HG03571 (cell line): ENCODE results near the gene XCR1.

Source experiments
- ATAC-seq: cut with Tn5 transposase; IDR thresholded peaks from one replicate; pipeline ENCODE4 v1.9.1; 2021; ENCODE audit not compliant: unreplicated experiment

The XCR1 gene

DNA sequence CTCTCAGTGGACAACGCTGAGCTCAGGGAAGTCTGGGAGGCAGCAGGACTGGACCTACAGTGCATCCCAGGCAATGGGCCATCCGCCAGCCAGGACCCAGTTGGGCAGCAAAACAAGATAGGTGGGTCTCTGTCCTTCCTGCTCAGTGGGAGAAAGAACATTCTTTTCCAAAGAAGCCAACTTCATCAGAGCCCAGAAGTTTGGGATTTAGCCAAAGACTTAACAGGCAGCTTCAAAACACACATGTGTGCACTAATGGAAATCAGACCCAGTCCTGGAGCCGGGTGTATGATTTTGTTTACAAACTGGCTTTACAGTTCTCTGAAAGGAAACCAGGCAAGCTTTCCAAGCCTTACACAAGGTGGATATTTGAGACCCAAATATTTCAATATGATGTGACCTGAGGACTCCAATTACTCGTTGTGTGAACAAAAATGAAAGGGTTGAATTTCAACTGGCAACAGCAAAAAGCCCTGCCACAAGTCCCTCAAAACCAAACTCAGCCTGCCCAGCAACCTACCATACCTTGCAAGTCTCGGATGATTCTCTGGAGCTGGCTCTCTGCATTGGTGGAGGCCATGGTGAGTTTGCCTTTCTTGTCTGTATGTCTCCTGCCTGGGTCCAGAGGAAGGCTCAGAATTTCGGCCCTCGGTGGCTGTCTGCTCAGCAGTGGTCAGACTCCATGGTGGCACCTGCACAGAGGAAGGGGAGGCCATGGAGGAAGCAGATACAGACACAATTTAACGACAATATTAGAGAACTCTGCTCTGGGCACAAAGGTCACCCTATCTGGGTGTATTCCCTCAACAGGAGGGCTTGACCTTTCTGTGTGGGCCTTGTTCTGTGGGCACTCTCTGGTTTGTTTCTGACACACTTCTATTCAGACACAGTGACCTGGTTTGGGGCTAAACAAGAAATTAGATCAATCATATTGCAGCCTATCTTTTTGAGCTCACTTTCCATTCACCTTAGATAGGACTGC, 42.7 kb downstream of the XCR1 start:
- ATAC-seq = no peak

DNA sequence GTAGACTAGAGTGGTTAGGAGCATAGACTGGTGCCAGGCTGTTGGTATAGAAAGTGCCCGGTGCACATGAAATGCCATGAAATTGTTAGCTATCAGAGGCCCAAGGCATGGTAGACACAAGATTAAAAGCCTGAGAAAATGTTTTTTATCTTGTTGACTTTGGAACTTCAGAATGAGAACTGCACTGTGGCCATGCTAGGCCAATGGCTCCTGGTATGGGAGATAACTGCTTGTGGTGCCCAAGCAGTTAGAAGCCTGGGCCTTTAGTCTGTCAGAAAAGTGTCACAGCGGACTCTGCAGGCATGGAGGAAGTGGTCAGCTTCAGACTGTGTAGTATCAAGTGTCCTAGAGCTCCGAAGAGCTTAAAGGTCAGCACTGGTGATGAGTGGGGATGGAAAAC, 43.5 kb downstream of the XCR1 start:
- ATAC-seq = no peak

- no peak for ATAC-seq
Observed at GRCh38 chr3:45981346-45982074, 45.8 kb downstream of the XCR1 start.

DNA sequence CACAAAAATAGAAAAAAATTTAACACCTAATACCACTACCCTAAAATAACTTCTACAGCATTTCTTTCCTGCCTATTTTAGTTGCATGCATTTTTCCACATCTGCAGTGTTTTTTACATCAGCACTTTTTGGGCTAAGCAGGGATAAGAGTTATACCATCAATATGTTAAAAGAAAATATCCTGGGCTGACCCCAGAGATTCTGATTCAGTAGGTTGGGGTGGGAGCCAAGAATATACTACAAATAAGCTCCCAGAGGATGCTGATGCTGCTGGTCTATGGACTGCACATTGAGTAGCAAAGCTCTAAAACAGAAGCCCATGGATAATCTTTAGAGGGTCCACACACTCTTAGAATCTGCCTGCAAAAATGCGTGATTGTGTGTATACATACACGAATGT, 46.5 kb downstream of the XCR1 start:
- ATAC-seq = no peak

GRCh38 chr3:45980229-45980813, 47.0 kb downstream of the XCR1 start:
- ATAC-seq = no peak

DNA sequence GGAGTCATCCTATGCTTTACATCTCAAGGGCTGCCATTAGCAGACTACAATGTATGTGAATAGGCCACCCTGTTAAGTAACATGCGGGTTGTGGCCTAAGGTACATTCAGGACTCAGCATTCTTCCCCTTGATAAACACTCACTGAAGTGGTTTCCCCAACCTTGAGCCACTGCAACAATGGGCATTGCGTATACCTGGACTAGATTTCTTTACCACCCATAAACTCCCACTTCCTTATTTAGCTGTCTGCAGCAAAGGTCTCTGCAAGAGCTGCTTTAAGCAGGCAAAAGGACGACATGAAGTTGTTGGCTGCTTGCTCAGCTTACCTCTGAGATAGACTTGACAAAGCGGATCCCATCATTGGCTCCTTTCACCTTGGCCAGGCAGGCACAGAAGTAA, 47.9 kb downstream of the XCR1 start:
- no peak for ATAC-seq

GRCh38 chr3:45978006-45978761, 49.1 kb downstream of the XCR1 start:
- no peak for ATAC-seq

DNA sequence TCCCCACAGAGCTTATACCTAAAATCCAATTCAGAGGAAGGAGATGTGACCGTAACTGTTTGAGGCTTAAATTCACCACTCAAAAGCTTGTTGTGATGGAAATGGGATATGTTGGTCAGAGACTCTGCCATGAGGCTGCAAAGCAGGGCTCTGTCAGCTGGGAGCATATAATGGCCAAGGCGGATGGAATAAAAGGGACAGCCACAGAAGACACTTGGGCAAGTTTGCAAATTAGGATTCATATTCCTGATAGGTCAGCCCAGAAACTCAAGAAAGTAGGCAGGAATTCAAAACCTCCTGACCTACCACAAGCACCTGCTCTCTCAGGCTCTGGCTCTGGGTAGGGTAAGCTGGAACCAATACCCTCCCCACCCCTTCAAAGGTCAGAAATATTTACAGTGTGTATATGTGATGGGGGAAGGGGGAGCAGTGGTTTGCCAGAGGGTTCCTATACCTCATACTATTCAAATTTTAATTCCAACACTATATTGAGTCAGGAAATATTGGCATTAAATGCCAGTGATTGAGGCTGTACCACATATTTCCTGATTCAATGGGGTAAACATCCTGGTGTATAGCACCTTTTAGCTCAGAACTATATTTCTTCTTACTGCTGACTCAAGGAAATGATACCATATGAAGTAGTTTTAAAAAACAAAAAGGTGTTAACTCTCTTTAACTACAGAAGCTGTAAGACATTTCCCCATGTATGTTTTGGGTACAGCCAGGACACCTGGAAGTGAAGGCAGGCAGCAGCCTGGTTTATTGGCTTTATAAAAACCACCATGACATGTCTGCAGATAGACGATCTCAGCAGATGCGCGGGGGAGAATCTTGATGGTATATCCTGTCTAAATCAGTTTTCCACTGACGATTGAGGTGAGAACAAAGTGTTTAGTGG, 50.8 kb downstream of the XCR1 start:
- ATAC-seq = no peak

- ATAC-seq = no peak
Observed at GRCh38 chr3:45975686-45976085, 51.6 kb downstream of the XCR1 start.

- no peak for ATAC-seq
Observed at GRCh38 chr3:45974686-45975085, 52.6 kb downstream of the XCR1 start.

GRCh38 chr3:45972534-45973402, 54.5 kb downstream of the XCR1 start:
- ATAC-seq = no peak

DNA sequence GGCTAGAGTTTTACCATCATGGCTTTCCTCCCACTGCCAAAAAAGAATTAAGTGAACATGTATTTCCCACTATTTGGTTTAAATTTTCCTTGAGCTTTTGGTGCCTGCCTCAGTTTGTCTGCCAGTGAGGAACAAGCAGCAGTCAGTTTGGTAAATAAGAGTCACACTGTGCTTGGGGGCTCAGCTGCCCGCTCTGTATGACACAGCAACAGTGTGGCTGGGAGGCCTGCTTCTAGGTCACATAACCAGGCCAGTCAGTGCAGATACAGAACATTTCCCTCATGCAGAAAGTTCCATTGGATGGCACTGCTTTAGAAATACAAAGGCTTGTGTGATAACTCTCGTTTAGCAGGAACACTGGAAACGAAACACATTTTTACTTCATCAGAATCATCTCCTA, 57.3 kb downstream of the XCR1 start:
- ATAC-seq = no peak

GRCh38 chr3:45969116-45969515, 58.2 kb downstream of the XCR1 start:
- ATAC-seq = no peak

GRCh38 chr3:45968706-45969105, 58.6 kb downstream of the XCR1 start:
- ATAC-seq = no peak

GRCh38 chr3:45968149-45968548, 59.1 kb downstream of the XCR1 start:
- ATAC-seq = no peak

- no peak for ATAC-seq
Observed at GRCh38 chr3:45967724-45968123, 59.6 kb downstream of the XCR1 start.
